Measurements from ENCODE around the gene PHACTR3. TPM values are rescaled to one million over a fixed set of nuclear protein-coding genes. Genes with fewer than 3 reads are reported as not detected.

PHACTR3 gene
- total RNA-seq, 1 experiment from 2014 or later: not detected

GRCh38 chr20:59662856-59663512, 58.6 kb downstream of the PHACTR3 start:
- Histone ChIP-seq H3K36me3 (ENCODE audit: control insufficient read depth in 1 of 2, insufficient read depth in 2 of 2, low read length in 2 of 2) (no peaks in the 10 kb centered on the region), H3K4me1 (ENCODE audit: control insufficient read depth in 1 of 2, insufficient read depth in 2 of 2, low read length in 2 of 2) (no peaks in the 10 kb centered on the region), H3K9ac (ENCODE audit: low read length) (no peak overlapping the region), H4K20me1 (ENCODE audit: insufficient read depth) (no peaks in the 10 kb centered on the region), H3K4me3 (replicated peaks in 1 of 2; ENCODE audit: low read depth in 1 of 2, low read length in 2 of 2) (no peak overlapping the region), H3K9me2 (ENCODE audit: insufficient read depth) (no peaks in the 10 kb centered on the region), H3K9me3 (ENCODE audit: control insufficient read depth in 1 of 2, insufficient read depth in 1 of 2, low read depth in 1 of 2, low read length in 2 of 2) (peaks cover 0 to 4% of the 10 kb centered on the region in 2 experiments; a peak in 1 of 4 replicates), H3K79me2 (ENCODE audit: insufficient read depth, low read length) (no peaks in the 10 kb centered on the region), H2AFZ (ENCODE audit: low read depth, low read length, poor library complexity, severe bottlenecking) (no peak overlapping the region), H3K27ac (ENCODE audit: low read depth, low read length) (no peak overlapping the region), H3K4me2 (ENCODE audit: low read length) (no peak overlapping the region), H3K27me3 (ENCODE audit: insufficient read depth, low read length) (peaks cover 37% of the 10 kb centered on the region)
- DNase-seq (ENCODE audit: low read depth, low spot score) (no peak), ATAC-seq (no peak)
- BruUV-seq (replicated peaks): no TSS peak
- TF ChIP-seq EZH2 (IDR thresholded peaks at IDR 0.05): no peak
- TF ChIP-seq MAX (IDR thresholded peaks at IDR 0.05): no peak
- no peak for TF ChIP-seq RAD21 (IDR thresholded peaks at IDR 0.05; ENCODE audit: low read depth)
- TF ChIP-seq ZBTB33 (IDR thresholded peaks at IDR 0.05; ENCODE audit: extremely low read depth, insufficient replicate concordance, low read length): no peak
- no peak for TF ChIP-seq POLR2AphosphoS5 (IDR thresholded peaks at IDR 0.05; ENCODE audit: low read depth, low read length)
- TF ChIP-seq EGR1 (IDR thresholded peaks at IDR 0.05; ENCODE audit: low read depth): no peak
- TF ChIP-seq ZNF274 (IDR thresholded peaks at IDR 0.05; ENCODE audit: low read depth, low read length): no peak
- TF ChIP-seq ELF1 (IDR thresholded peaks at IDR 0.05; ENCODE audit: borderline replicate concordance, low read depth): no peak
- no peak for TF ChIP-seq SIN3A (IDR thresholded peaks at IDR 0.05; ENCODE audit: low read depth)
- no peak for TF ChIP-seq ATF3 (IDR thresholded peaks at IDR 0.05)
- TF ChIP-seq SRF (IDR thresholded peaks at IDR 0.05; ENCODE audit: low read depth): no peak
- no peak for TF ChIP-seq POLR2A (IDR thresholded peaks at IDR 0.05; ENCODE audit: borderline replicate concordance, extremely low read depth, insufficient read depth, insufficient read length)
- no peak for TF ChIP-seq TCF7L2 (IDR thresholded peaks at IDR 0.05; ENCODE audit: borderline replicate concordance, extremely low read depth, insufficient read depth, insufficient read length)
- ChIA-PET CTCF (no interaction called here), POLR2A (no interaction called here), RAD21 (ENCODE audit: low non-redundant PET in 1 of 2, low total read pairs in 2 of 2, uncharacterized antibody in 2 of 2, unreplicated experiment in 2 of 2) (no interaction called here)
- intact Hi-C loops (cut with micrococcal nuclease): no loop called here

Data from HCT116 (cell line).